Measurements from ENCODE around the gene ZBTB25.

DNA sequence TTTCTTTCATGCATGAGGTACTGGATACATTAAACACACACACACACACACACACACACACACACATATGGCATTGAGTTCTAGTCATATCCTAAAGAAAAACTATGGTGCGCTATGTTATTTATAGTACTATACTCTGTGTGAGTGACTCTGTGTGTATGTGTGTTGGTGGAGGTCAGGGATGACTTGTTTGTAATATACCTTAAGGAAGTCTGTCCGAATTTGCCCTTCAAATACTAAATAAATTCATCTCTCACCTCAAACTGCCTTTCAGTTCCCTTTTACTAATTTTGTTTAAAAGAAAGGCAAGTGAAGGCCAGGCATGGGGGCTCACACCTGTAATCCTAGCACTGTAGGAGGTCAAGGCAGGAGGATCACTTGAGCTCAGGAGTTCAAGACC, 40.4 kb downstream of the ZBTB25 start:
- TF ChIP-seq, protein P1, sequence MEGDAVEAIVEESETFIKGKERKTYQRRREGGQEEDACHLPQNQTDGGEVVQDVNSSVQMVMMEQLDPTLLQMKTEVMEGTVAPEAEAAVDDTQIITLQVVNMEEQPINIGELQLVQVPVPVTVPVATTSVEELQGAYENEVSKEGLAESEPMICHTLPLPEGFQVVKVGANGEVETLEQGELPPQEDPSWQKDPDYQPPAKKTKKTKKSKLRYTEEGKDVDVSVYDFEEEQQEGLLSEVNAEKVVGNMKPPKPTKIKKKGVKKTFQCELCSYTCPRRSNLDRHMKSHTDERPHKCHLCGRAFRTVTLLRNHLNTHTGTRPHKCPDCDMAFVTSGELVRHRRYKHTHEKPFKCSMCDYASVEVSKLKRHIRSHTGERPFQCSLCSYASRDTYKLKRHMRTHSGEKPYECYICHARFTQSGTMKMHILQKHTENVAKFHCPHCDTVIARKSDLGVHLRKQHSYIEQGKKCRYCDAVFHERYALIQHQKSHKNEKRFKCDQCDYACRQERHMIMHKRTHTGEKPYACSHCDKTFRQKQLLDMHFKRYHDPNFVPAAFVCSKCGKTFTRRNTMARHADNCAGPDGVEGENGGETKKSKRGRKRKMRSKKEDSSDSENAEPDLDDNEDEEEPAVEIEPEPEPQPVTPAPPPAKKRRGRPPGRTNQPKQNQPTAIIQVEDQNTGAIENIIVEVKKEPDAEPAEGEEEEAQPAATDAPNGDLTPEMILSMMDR (IDR thresholded peaks at IDR 0.05) = no peak
- TF ChIP-seq POLR2A (IDR thresholded peaks at IDR 0.05) = no peak

All from adrenal gland (tissue), 5 donors.